ENCODE data around the gene RANBP17.
"Not testable (repeated sequence)": the region's sequence is repeated elsewhere in the genome, so short reads cannot be mapped to it uniquely, and the experiment has no call there.

Gene RANBP17

DNA sequence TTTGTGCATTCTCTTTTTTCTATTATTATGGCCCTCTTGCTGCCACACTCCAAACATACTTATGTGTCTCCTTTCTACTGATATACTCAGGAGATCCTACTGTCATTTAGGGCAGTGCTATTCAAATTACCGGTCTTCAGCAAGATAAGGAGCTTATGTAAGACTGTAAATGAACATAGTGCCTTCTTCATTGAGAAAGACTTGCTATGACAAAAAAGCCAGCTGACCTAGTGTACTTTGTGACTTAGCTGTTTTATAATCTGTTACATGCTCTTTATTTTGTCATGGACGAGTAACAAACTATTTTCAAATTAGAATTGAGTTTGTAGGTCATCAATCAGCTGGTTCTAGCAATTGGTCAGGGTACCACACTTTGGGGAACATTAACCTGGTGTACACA is 32.8 kb downstream of the RANBP17 start:
- Histone ChIP-seq H2AFZ (ENCODE audit: low read length, unreplicated experiment) (no peak overlapping the region), H3K27me3 (ENCODE audit: insufficient read depth, low read length) (no peaks in the 10 kb centered on the region), H3K4me1 (ENCODE audit: control insufficient read depth, insufficient read depth, low read length, unreplicated experiment) (peaks cover 18% of the 10 kb centered on the region), H3K79me2 (ENCODE audit: control insufficient read depth, insufficient read depth, low read length, unreplicated experiment) (no peaks in the 10 kb centered on the region), H3K27ac (ENCODE audit: low read depth, low read length) (no peak overlapping the region), H3K36me3 (ENCODE audit: insufficient read depth, low read length) (no peaks in the 10 kb centered on the region; the same call in 1 of the 2 replicates), H3K4me3 (ENCODE audit: low read depth, low read length) (no peak overlapping the region)

DNA sequence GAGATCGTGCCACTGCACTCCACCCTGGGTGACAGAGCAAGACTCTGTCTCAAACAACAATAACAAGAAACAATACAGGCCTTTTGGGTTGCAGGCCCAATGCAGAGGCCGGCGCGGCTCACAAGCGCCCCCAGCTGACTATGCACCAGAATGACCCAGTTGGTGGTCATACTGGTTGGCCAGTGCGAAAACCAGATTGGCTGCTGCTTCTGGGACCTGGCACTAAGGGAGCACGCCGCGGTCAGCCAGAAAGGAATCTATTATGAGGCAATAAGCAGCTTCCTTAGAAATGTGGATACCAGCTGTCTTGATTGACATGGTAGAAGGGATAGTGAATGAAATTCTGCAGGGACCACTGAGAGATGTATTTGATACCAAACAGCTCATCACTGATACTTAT is 35.0 kb downstream of the RANBP17 start:
- H3K36me3 ChIP-seq (ENCODE audit: insufficient read depth, low read length) = no peaks in the 10 kb centered on the region; the same call in 1 of the 2 replicates
- no peaks in the 10 kb centered on the region for H3K27me3 ChIP-seq (ENCODE audit: insufficient read depth, low read length)
- peaks cover 11% of the 10 kb centered on the region for H3K4me1 ChIP-seq (ENCODE audit: control insufficient read depth, insufficient read depth, low read length, unreplicated experiment)
- H3K79me2 ChIP-seq (ENCODE audit: control insufficient read depth, insufficient read depth, low read length, unreplicated experiment) = no peaks in the 10 kb centered on the region
- H3K4me3 ChIP-seq (ENCODE audit: low read depth, low read length) = no peak overlapping the region
- H3K27ac ChIP-seq (ENCODE audit: low read depth, low read length) = no peak overlapping the region
- no peak overlapping the region for H2AFZ ChIP-seq (ENCODE audit: low read length, unreplicated experiment)

DNA sequence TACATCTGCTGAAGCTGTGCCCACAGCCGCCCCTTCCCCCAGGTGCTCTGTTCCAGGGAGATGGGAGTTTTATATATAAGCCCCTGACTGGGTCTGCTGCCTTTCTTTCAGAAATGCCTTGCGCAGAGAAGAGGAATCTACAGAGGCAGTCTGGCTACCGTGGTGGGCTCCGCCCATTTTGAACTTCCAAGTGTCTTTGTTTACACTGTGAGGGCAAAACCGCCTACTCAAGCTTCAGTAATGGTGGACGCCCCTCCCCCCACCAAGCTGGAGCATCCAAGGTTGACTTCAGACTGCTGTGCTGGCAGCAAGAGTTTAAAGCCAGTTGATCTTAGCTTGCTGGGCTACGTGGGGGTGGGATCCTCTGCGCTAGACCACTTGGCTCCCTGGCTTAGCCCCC is 41.3 kb downstream of the RANBP17 start:
- Histone ChIP-seq H3K79me2 (ENCODE audit: control insufficient read depth, insufficient read depth, low read length, unreplicated experiment) (no peaks in the 10 kb centered on the region), H3K27ac (ENCODE audit: low read depth, low read length) (no peak overlapping the region), H2AFZ (ENCODE audit: low read length, unreplicated experiment) (no peak overlapping the region), H3K4me1 (ENCODE audit: control insufficient read depth, insufficient read depth, low read length, unreplicated experiment) (no peaks in the 10 kb centered on the region), H3K4me3 (ENCODE audit: low read depth, low read length) (no peak overlapping the region), H3K36me3 (ENCODE audit: insufficient read depth, low read length) (peaks cover 14% of the 10 kb centered on the region; the same call in 1 of the 2 replicates), H3K27me3 (ENCODE audit: insufficient read depth, low read length) (no peaks in the 10 kb centered on the region)

DNA sequence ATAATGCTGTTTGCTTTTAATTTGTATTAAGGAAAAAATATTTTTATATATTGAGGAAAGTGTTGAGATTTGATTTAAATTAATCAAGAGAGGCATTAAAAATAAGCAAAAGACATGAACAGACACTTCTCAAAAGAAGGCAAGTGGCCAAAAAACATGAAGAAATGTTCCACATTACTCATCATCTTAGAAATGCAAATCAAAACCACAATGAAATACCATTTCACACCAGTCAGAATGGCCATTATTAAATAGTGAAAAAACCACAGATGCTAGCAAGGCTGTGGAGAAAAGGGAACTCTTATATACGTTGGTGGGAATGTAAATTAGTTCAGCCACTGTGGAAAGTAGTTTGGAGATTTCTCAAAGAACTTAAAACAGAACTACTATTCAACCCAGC is 45.9 kb downstream of the RANBP17 start:
- no peak overlapping the region for H3K4me3 ChIP-seq (ENCODE audit: low read depth, low read length)
- H3K27me3 ChIP-seq (ENCODE audit: insufficient read depth, low read length) = no peaks in the 10 kb centered on the region
- no peaks in the 10 kb centered on the region for H3K79me2 ChIP-seq (ENCODE audit: control insufficient read depth, insufficient read depth, low read length, unreplicated experiment)
- H3K4me1 ChIP-seq (ENCODE audit: control insufficient read depth, insufficient read depth, low read length, unreplicated experiment) = no peaks in the 10 kb centered on the region
- H3K36me3 ChIP-seq (ENCODE audit: insufficient read depth, low read length) = peaks cover 14% of the 10 kb centered on the region; the same call in 1 of the 2 replicates
- no peak overlapping the region for H2AFZ ChIP-seq (ENCODE audit: low read length, unreplicated experiment)
- no peak overlapping the region for H3K27ac ChIP-seq (ENCODE audit: low read depth, low read length)

DNA sequence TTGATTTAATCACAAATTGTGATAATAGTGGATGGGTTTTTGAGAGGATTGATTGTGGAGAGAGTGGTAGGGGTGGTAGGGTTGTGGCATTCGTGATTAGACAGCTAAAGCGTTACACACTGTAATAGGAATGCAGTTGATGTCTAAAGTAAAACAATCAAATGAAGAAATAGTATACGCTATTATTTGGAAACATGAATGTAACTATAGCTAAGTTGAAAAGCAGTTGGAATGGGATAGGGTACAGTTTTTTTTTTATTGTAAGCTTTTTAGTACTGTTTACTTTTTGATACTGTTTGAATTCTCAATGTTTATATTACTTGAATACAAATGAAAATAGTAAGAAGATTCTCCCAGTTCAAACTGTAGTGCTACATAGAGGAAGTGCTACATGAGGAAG is 51.8 kb downstream of the RANBP17 start:
- H3K4me1 ChIP-seq (ENCODE audit: control insufficient read depth, insufficient read depth, low read length, unreplicated experiment) = no peaks in the 10 kb centered on the region
- no peaks in the 10 kb centered on the region for H3K79me2 ChIP-seq (ENCODE audit: control insufficient read depth, insufficient read depth, low read length, unreplicated experiment)
- H2AFZ ChIP-seq (ENCODE audit: low read length, unreplicated experiment) = no peak overlapping the region
- no peak overlapping the region for H3K27ac ChIP-seq (ENCODE audit: low read depth, low read length)
- H3K27me3 ChIP-seq (ENCODE audit: insufficient read depth, low read length) = no peaks in the 10 kb centered on the region
- H3K36me3 ChIP-seq (ENCODE audit: insufficient read depth, low read length) = no peaks in the 10 kb centered on the region
- H3K4me3 ChIP-seq (ENCODE audit: low read depth, low read length) = no peak overlapping the region

DNA sequence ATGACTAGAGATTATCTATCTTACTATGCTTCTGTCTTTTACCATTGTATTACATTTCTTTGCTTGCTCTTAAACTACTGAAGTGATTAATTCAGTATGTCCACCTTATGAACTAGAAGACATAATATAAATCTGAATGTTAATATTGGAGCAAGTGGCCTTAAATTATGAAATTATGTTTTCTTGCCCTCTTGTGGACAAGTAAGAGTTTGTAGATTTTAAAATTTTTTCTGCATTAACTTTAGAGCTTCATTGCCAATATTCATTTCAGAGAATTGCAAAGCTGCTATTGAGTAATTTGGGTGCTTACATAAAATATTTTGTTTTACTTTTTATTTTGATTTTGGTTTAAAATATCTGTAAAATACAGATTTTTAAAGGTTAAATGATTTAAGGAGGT is 55.3 kb downstream of the RANBP17 start:
- Histone ChIP-seq H3K79me2 (ENCODE audit: control insufficient read depth, insufficient read depth, low read length, unreplicated experiment) (no peaks in the 10 kb centered on the region), H3K27me3 (ENCODE audit: insufficient read depth, low read length) (no peaks in the 10 kb centered on the region), H3K27ac (ENCODE audit: low read depth, low read length) (no peak overlapping the region), H3K4me3 (ENCODE audit: low read depth, low read length) (no peak overlapping the region), H3K4me1 (ENCODE audit: control insufficient read depth, insufficient read depth, low read length, unreplicated experiment) (no peaks in the 10 kb centered on the region), H3K36me3 (ENCODE audit: insufficient read depth, low read length) (no peaks in the 10 kb centered on the region), H2AFZ (ENCODE audit: low read length, unreplicated experiment) (no peak overlapping the region)

DNA sequence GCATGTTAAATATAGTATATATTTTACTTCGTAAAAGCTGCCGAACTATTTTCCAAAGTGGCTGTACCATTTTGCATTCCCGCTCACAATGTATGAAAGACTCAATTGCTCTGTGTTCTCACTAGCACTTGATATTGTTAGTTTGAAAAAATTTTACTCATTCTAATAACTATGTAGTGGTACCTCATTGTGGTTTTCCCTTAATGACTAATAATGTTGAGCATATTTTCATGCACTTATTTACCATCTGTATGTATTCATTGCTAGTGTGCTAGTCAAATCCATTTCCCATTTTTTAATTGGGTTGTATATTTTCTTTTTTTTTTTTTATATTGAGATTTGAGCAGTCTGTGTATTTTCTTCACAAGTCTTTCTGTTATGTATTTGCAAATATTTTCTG is 58.4 kb downstream of the RANBP17 start:
- Histone ChIP-seq H3K79me2 (ENCODE audit: control insufficient read depth, insufficient read depth, low read length, unreplicated experiment) (no peaks in the 10 kb centered on the region), H3K4me3 (ENCODE audit: low read depth, low read length) (no peak overlapping the region), H3K27ac (ENCODE audit: low read depth, low read length) (no peak overlapping the region), H3K27me3 (ENCODE audit: insufficient read depth, low read length) (no peaks in the 10 kb centered on the region), H3K36me3 (ENCODE audit: insufficient read depth, low read length) (no peaks in the 10 kb centered on the region), H3K4me1 (ENCODE audit: control insufficient read depth, insufficient read depth, low read length, unreplicated experiment) (no peaks in the 10 kb centered on the region), H2AFZ (ENCODE audit: low read length, unreplicated experiment) (no peak overlapping the region)

DNA sequence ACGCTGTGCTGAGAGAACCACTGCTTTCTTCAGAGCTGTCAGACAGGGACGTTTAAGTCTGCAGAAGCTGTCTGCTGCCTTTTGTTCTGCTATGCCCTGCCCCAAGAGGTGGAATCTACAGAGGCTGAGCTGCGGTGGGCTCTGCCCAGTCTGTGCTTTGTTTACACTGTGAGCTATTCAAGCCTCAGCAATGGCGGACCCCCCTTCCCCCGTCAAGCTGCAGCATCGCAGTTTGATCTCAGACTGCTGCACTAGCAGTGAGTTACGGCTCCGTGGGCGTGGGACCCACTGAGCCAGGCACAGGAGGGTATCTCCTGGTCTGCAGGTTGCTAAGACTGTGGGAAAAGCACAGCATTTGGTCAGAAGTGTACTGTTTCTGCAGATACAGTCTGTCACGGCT is 60.5 kb downstream of the RANBP17 start:
- not testable (repeated sequence) for H3K4me3 ChIP-seq (ENCODE audit: low read depth, low read length); H3K36me3 ChIP-seq (ENCODE audit: insufficient read depth, low read length); H3K27ac ChIP-seq (ENCODE audit: low read depth, low read length); H3K79me2 ChIP-seq (ENCODE audit: control insufficient read depth, insufficient read depth, low read length, unreplicated experiment); H2AFZ ChIP-seq (ENCODE audit: low read length, unreplicated experiment); H3K27me3 ChIP-seq (ENCODE audit: insufficient read depth, low read length); H3K4me1 ChIP-seq (ENCODE audit: control insufficient read depth, insufficient read depth, low read length, unreplicated experiment)

DNA sequence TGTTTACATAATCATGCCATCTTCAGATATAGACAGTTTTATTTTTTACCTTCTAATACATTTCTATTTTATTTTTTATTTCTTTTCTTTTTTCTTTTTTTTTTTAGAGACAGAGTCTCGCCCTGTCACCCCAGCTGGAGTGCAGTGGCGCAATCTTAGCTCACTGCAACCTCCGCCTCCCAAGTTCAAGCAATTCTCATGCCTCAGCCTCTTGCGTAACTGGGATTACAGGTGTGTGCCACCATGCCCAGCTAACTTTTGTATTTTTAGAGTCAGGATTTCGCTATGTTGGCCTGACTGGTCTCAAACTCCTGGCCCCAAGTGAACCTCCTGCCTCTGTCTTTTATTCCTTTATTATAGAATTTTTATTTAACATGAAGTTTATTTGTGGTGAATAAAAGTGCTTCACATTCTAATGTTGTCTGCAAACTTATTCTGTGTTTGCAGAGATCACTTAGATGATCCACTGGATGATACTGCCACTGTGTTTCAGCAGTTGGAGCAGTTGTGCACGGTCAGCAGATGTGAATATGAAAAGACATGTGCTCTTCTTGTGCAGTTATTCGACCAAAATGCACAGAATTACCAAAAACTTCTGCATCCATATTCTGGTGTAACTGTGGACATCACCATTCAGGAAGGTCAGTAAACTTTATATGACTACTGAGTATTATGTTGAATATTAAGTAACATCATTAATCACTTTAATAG is 62.2 kb downstream of the RANBP17 start:
- H3K4me3 ChIP-seq (ENCODE audit: low read depth, low read length) = no peak overlapping the region
- no peak overlapping the region for H2AFZ ChIP-seq (ENCODE audit: low read length, unreplicated experiment)
- H3K4me1 ChIP-seq (ENCODE audit: control insufficient read depth, insufficient read depth, low read length, unreplicated experiment) = no peaks in the 10 kb centered on the region
- no peaks in the 10 kb centered on the region for H3K79me2 ChIP-seq (ENCODE audit: control insufficient read depth, insufficient read depth, low read length, unreplicated experiment)
- no peak overlapping the region for H3K27ac ChIP-seq (ENCODE audit: low read depth, low read length)
- H3K36me3 ChIP-seq (ENCODE audit: insufficient read depth, low read length) = no peaks in the 10 kb centered on the region
- no peaks in the 10 kb centered on the region for H3K27me3 ChIP-seq (ENCODE audit: insufficient read depth, low read length)

DNA sequence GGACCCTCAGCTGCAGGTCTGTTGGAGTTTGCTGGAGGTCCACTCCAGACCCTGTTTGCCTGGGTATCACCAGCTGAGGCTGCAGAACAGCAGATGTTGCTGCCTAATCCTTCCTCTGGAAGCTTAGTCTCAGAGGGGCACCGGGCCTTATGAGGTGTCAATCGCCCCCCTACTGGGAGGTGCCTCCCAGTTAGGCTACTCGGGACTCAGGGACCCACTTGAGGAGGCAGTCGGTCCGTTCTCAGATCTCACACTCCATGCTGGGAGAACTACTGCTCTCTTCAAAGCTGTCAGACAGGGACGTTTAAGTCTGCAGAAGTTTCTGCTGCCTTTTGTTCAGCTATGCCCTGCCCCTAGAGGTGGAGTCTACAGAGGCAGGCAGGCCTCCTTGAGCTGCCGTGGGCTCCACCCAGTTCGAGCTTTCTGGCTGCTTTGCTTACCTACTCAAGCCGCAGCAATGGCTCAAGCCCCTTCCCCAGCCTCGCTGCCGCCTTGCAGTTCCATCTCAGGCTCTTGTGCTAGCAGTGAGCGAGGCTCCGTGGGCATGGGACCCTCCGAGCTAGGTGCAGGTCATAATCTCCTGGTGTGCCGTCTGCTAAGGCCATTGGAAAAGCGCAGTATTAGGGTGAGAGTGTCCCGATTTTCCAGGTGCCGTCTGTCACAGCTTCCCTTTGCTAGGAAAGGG is 73.9 kb downstream of the RANBP17 start:
- H3K36me3 ChIP-seq (ENCODE audit: insufficient read depth, low read length); H3K27ac ChIP-seq (ENCODE audit: low read depth, low read length); H2AFZ ChIP-seq (ENCODE audit: low read length, unreplicated experiment); H3K27me3 ChIP-seq (ENCODE audit: insufficient read depth, low read length); H3K79me2 ChIP-seq (ENCODE audit: control insufficient read depth, insufficient read depth, low read length, unreplicated experiment); H3K4me1 ChIP-seq (ENCODE audit: control insufficient read depth, insufficient read depth, low read length, unreplicated experiment); H3K4me3 ChIP-seq (ENCODE audit: low read depth, low read length): not testable (repeated sequence)

DNA sequence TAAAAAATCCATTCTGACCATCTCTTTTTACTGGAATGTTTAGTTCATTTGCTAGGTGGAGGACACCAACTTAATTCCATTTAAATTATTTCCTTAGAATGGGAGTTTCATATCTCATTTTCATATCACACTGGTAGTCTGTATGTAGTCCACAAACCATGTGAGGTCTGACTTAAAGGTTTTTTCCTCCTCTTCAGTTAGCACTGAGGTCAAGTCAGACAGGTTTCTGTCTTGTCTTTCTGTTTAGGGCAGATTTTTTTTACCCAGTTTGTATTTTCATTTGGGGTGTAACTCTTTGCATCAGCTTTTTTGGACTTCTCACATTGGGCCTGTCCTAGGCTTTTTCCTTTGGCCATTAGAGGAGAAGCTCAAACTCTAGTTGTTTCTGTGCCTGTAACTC is 75.3 kb downstream of the RANBP17 start:
- H3K27ac ChIP-seq (ENCODE audit: low read depth, low read length) = no peak overlapping the region
- no peaks in the 10 kb centered on the region for H3K4me1 ChIP-seq (ENCODE audit: control insufficient read depth, insufficient read depth, low read length, unreplicated experiment)

More for the DNA sequence above, 75.3 kb downstream of the RANBP17 start:
- no peak overlapping the region for H3K4me3 ChIP-seq (ENCODE audit: low read depth, low read length)
- H3K36me3 ChIP-seq (ENCODE audit: insufficient read depth, low read length) = no peaks in the 10 kb centered on the region; the same call in 1 of the 2 replicates
- no peaks in the 10 kb centered on the region for H3K79me2 ChIP-seq (ENCODE audit: control insufficient read depth, insufficient read depth, low read length, unreplicated experiment)
- no peaks in the 10 kb centered on the region for H3K27me3 ChIP-seq (ENCODE audit: insufficient read depth, low read length)
- no peak overlapping the region for H2AFZ ChIP-seq (ENCODE audit: low read length, unreplicated experiment)

Measured in ACC112 (cell line).